Neutrophil (primary cell): Measurements from ENCODE around the gene ANKRD52.

Experiments used
- H3K27ac ChIP-seq: fragments of 200-600 bp; sonication (generic); 2 replicates; pipeline ENCODE4 v1.5.1; 2016; ENCODE audit warnings: mild to moderate bottlenecking, moderate library complexity
- H3K27me3 ChIP-seq: fragments of 200-600 bp; sonication (generic); 2 replicates; pipeline ENCODE4 v1.6.0; 2016; ENCODE audit warnings: mild to moderate bottlenecking
- H3K36me3 ChIP-seq: fragments of 200-600 bp; sonication (generic); 2 replicates; pipeline ENCODE4 v1.5.1; 2017
- H3K4me1 ChIP-seq, 2 experiments: fragments of 200-600 bp in 1 of 2; sonication (generic) in 1 of 2; 1 replicate in 1 of 2; 2 replicates in 1 of 2; pipeline versions ENCODE4 v1.5.1 to v1.6.1; 2013 to 2016; ENCODE audit warnings: low read depth in 1 of 2, low read length in 1 of 2, mild to moderate bottlenecking in 1 of 2, moderate library complexity in 1 of 2; ENCODE audit not compliant: control insufficient read depth in 1 of 2, insufficient read depth in 1 of 2
- H3K4me3 ChIP-seq, 2 experiments: fragments of 200-600 bp in 1 of 2; sonication (generic) in 1 of 2; 1 replicate in 1 of 2; 2 replicates in 1 of 2; pipeline ENCODE4 v1.5.1; 2013 to 2016; ENCODE audit warnings: low read depth in 1 of 2, low read length in 1 of 2, mild to moderate bottlenecking in 1 of 2, moderate library complexity in 1 of 2
- H3K9me3 ChIP-seq: fragments of 200-600 bp; sonication (generic); 2 replicates; pipeline ENCODE4 v1.5.1; 2016
- CTCF ChIP-seq: fragments of 200-600 bp; sonication (generic); IDR thresholded peaks from 2 replicates; pipeline ENCODE4 v1.5.1; 2016; ENCODE audit warnings: antibody characterized with exemption

Gene ANKRD52

GRCh38 chr12:56224954-56225353 lies 33.2 kb downstream of the ANKRD52 start:
- Histone ChIP-seq H3K4me3 (peak overlapping the region in 1 of 2 experiments; percentile 75), H3K27me3 (no peaks in the 10 kb centered on the region), H3K9me3 (no peaks in the 10 kb centered on the region), H3K36me3 (no peaks in the 10 kb centered on the region), H3K4me1 (peaks cover 44% of the 10 kb centered on the region in 2 experiments), H3K27ac (peak overlapping the region; percentile 93)
- TF ChIP-seq CTCF = no peak

- Histone ChIP-seq H3K4me1 (peaks cover 48% of the 10 kb centered on the region in 2 experiments), H3K27me3 (no peaks in the 10 kb centered on the region), H3K4me3 (peak within 1 kb of the TSS; percentile 75 to 77), H3K9me3 (no peaks in the 10 kb centered on the region), H3K36me3 (no peaks in the 10 kb centered on the region), H3K27ac (peak within 1 kb of the TSS; percentile 93)
- peak; percentile 97 for TF ChIP-seq CTCF
These were observed 34.0 kb downstream of the ANKRD52 start, which contains the start of gene NABP2 for GRCh38 chr12:56224102-56224701. Gene NABP2 (plus strand): TSS chr12:56224342. CDS start chr12:56224857, 515 bp downstream.

GRCh38 chr12:56223571-56224101 lies 34.5 kb downstream of the ANKRD52 start:
- no peak for TF ChIP-seq CTCF
- Histone ChIP-seq H3K27ac (peak overlapping the region; percentile 93), H3K9me3 (no peaks in the 10 kb centered on the region), H3K4me1 (peaks cover 48% of the 10 kb centered on the region in 2 experiments), H3K27me3 (no peaks in the 10 kb centered on the region), H3K36me3 (no peaks in the 10 kb centered on the region), H3K4me3 (peak overlapping the region; percentile 75 to 77)

GRCh38 chr12:56222531-56222895 lies 35.7 kb downstream of the ANKRD52 start:
- peaks cover 48% of the 10 kb centered on the region in 2 experiments for H3K4me1 ChIP-seq
- peak overlapping the region; percentile 93 for H3K27ac ChIP-seq
- H3K27me3 ChIP-seq = no peaks in the 10 kb centered on the region
- no peaks in the 10 kb centered on the region for H3K9me3 ChIP-seq
- peaks cover 3% of the 10 kb centered on the region for H3K36me3 ChIP-seq
- H3K4me3 ChIP-seq = peak overlapping the region; percentile 84 to 85
- no peak for TF ChIP-seq CTCF

GRCh38 chr12:56221757-56222530 lies 36.2 kb downstream of the ANKRD52 start, which contains the start of gene RNF41:
Gene RNF41 (minus strand): TSS chr12:56221922. CDS start chr12:56214047, 7,875 bp downstream.
- TF ChIP-seq CTCF = peak; percentile 38
- Histone ChIP-seq H3K36me3 (peaks cover 8% of the 10 kb centered on the region), H3K4me3 (peak within 1 kb of the TSS; percentile 84 to 85), H3K9me3 (no peaks in the 10 kb centered on the region), H3K27me3 (no peaks in the 10 kb centered on the region), H3K27ac (peak within 1 kb of the TSS; percentile 93), H3K4me1 (peaks cover 48% of the 10 kb centered on the region in 2 experiments)
